Left lung (tissue), 10 donors: ENCODE measurements around the gene CYTH3. TPM values are rescaled to one million over a fixed set of nuclear protein-coding genes. Genes with fewer than 3 reads are reported as not detected.
A peak's percentile ranks its signal among the peaks of the same experiment; 100 is the strongest.

Source experiments
- ATAC-seq: fragments of 200-7000 bp; cut with Tn5 transposase; one replicate; pipeline ENCODE4 v1.9.1; 2020; ENCODE audit warnings: moderate library complexity
- DNase-seq, 4 donors: peaks; one replicate each; pipeline ENCODE4 v3.0.0-alpha.2; 2013 to 2020
- H3K27ac ChIP-seq, 2 donors: fragments of 200-600 bp; sonication (generic) in 1 of 2; one replicate each; pipeline versions ENCODE4 v1.5.0 to v1.8.0; 2020 to 2021
- H3K27me3 ChIP-seq, 2 donors: fragments of 200-600 bp; sonication (generic) in 1 of 2; one replicate each; pipeline versions ENCODE4 v1.5.0 to v1.8.0; 2020 to 2021
- H3K36me3 ChIP-seq, 2 donors: fragments of 200-600 bp; sonication (generic) in 1 of 2; one replicate each; pipeline versions ENCODE4 v1.5.0 to v1.8.0; 2020 to 2021
- H3K4me1 ChIP-seq, 2 donors: fragments of 200-600 bp; one replicate each; pipeline ENCODE4 v1.8.0; 2021
- H3K4me3 ChIP-seq, 2 donors: fragments of 200-600 bp; sonication (generic) in 1 of 2; one replicate each; pipeline versions ENCODE4 v1.5.0 to v1.8.0; 2020 to 2021; ENCODE audit warnings: mild to moderate bottlenecking in 1 of 2
- H3K9me3 ChIP-seq, 2 donors: fragments of 200-600 bp; sonication (generic) in 1 of 2; one replicate each; pipeline versions ENCODE4 v1.5.0 to v1.8.0; 2020 to 2021
- intact Hi-C, 2 donors: fragments of 100-400 bp; cut with DNase I; formaldehyde crosslinking; loops; one replicate each; pipeline versions ENCODE4 v1.11.2 to v1.14.2; 2022
- polyA plus RNA-seq, 6 donors: library from polyadenylated mRNA; unstranded; fragments of 120-200 nt; gene quantifications; one replicate each; pipeline ENCODE4 v1.2.1, GENCODE V29; 2013; ENCODE audit not compliant: insufficient read length in 6 of 6
- total RNA-seq, 2 donors: library from RNA; stranded (reverse); fragmentation: NEBNext Ultra II Directional; extraction: Animal tissue kit (Norgen Biotek cat#: 25700); gene quantifications; one replicate each; pipeline ENCODE4 v1.2.1, GENCODE V29; 2021
- TF ChIP-seq, protein P1 (sequence below), 2 donors: fragments of 200-600 bp; sonication (generic) in 1 of 2; IDR thresholded peaks; one replicate each; pipeline versions ENCODE4 v1.5.0 to v1.8.0; 2021; ENCODE audit warnings: antibody characterized with exemption in 2 of 2
- donor health status: DM: no; HTN: yes; CAD: no.
- donor health status: DM: no; HTN: no; CAD: no.

The CYTH3 gene
- total and polyA plus RNA-seq, 8 donors = 20.7 to 29.8 (median 25.8) TPM

DNA sequence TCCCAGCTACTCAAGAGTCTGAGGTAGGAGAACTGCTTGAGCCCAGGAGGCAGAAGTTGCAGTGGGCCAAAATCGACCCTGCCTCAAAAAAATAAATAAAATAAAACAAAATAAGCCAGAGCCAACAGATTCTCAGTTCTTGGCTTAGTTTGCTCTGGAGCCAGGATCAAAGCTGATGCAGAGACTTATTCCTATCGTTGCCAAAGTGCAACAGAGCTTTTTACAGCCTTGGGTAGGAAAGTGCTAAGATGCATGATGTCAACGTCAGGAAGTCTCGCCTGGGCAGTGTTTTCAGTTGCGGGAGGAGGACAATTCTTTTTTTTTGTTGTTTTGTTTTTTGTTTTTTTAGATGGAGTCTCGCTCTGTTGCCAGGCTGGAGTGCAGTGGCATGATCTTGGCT is 43.8 kb upstream of the CYTH3 start:
- H3K9me3 ChIP-seq = no peaks in the 10 kb centered on the region
- DNase-seq (no peak), ATAC-seq (no peak)
- TF ChIP-seq, protein P1, sequence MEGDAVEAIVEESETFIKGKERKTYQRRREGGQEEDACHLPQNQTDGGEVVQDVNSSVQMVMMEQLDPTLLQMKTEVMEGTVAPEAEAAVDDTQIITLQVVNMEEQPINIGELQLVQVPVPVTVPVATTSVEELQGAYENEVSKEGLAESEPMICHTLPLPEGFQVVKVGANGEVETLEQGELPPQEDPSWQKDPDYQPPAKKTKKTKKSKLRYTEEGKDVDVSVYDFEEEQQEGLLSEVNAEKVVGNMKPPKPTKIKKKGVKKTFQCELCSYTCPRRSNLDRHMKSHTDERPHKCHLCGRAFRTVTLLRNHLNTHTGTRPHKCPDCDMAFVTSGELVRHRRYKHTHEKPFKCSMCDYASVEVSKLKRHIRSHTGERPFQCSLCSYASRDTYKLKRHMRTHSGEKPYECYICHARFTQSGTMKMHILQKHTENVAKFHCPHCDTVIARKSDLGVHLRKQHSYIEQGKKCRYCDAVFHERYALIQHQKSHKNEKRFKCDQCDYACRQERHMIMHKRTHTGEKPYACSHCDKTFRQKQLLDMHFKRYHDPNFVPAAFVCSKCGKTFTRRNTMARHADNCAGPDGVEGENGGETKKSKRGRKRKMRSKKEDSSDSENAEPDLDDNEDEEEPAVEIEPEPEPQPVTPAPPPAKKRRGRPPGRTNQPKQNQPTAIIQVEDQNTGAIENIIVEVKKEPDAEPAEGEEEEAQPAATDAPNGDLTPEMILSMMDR (IDR thresholded peaks at IDR 0.05) = no peak
- no peak overlapping the region for H3K4me3 ChIP-seq
- no peaks in the 10 kb centered on the region for H3K27me3 ChIP-seq
- H3K36me3 ChIP-seq = no peaks in the 10 kb centered on the region
- H3K4me1 ChIP-seq = peaks cover 0 to 14% of the 10 kb centered on the region in 2 donors
- H3K27ac ChIP-seq = no peak overlapping the region
- intact Hi-C loops = no loop called here

DNA sequence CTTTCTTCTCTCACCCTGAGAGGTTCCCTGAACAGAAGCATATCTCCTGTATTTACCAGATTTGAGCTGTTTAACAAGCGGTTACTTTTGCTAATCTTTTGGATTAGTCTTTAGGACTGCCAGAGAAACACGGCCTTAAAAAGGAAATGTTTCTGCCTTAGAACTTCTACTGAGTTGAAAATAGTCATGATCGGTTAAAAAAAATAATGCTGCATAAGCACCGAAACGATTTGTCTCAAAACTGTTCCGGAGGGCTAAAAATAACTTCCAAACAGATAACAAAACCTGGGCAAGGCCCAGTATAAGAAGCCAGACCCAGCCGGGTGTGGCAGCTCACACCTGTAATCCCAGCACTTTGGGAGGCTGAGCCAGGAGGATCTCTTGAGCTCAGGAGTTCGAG is 43.3 kb upstream of the CYTH3 start:
- H3K4me1 ChIP-seq = peaks cover 0 to 14% of the 10 kb centered on the region in 2 donors
- ATAC-seq = no peak
- H3K4me3 ChIP-seq = no peak overlapping the region
- TF ChIP-seq, protein P1 (IDR thresholded peaks at IDR 0.05) = no peak
- intact Hi-C loops = no loop called here
- no peak for DNase-seq
- no peaks in the 10 kb centered on the region for H3K27me3 ChIP-seq
- no peaks in the 10 kb centered on the region for H3K9me3 ChIP-seq
- H3K36me3 ChIP-seq = no peaks in the 10 kb centered on the region
- H3K27ac ChIP-seq = no peak overlapping the region

DNA sequence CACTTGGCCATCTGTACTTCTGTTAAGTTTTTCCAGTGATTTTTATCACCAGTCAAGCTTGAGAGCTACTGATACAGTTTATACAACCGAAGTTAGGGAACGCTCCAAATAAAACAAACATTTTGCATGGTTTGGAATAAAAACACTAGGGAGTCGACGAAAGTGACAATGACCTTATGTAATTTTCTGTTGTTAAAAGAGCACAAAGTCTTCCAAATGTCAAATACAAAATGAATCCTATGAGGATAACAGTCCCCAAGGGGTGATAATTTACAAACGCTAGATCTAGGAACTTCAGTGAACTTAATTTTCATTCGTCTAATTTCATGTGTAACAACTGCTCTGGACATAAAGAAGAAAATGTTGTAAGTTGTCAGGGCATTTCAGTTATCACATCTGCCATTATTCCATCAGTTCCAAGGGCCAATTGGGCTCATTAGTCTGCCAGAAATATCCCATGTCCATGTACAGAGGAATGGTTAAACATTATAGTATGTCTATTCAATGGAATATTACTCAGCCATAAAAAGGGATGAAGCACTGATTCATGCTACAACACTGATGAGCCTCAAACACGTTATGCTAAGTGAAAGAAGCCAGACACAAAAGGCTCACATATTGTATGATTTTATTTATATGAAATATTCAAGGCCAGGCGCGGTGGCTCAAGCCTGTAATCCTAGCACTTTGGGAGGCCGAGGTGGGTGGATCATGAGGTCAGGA is 38.0 kb upstream of the CYTH3 start:
- H3K27ac ChIP-seq = no peak overlapping the region
- no peak overlapping the region for H3K4me3 ChIP-seq
- H3K4me1 ChIP-seq = no peaks in the 10 kb centered on the region
- intact Hi-C loops = no loop called here
- no peaks in the 10 kb centered on the region for H3K27me3 ChIP-seq
- no peaks in the 10 kb centered on the region for H3K9me3 ChIP-seq
- DNase-seq (no peak), ATAC-seq (no peak)
- TF ChIP-seq, protein P1 (IDR thresholded peaks at IDR 0.05) = no peak
- no peaks in the 10 kb centered on the region for H3K36me3 ChIP-seq

DNA sequence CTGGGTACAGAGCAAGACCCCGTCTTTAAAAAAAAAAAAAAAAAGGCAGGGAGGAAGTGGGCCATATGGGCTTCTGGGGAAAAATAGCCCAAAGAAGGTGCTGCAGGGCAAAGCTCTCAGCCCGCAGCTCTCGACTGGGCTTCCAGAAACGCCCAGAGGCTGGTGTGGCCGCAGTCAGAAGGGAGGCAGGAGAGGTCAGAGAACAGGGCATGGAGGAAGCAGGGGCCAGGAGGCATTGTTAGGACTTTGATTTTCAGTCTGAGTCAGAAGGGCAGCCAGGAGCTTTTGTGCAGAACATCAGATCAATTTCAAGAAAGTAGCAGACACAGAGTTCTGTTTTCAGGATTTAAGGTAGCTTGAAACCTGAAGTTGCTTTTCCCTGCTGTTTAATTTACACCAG is 35.3 kb upstream of the CYTH3 start:
- H3K4me3 ChIP-seq = no peak overlapping the region
- H3K36me3 ChIP-seq = no peaks in the 10 kb centered on the region
- TF ChIP-seq, protein P1 (IDR thresholded peaks at IDR 0.05) = no peak
- no peaks in the 10 kb centered on the region for H3K9me3 ChIP-seq
- no peaks in the 10 kb centered on the region for H3K4me1 ChIP-seq
- H3K27ac ChIP-seq = no peak overlapping the region
- H3K27me3 ChIP-seq = no peaks in the 10 kb centered on the region
- intact Hi-C loops = no loop called here
- DNase-seq (no peak), ATAC-seq (no peak)

DNA sequence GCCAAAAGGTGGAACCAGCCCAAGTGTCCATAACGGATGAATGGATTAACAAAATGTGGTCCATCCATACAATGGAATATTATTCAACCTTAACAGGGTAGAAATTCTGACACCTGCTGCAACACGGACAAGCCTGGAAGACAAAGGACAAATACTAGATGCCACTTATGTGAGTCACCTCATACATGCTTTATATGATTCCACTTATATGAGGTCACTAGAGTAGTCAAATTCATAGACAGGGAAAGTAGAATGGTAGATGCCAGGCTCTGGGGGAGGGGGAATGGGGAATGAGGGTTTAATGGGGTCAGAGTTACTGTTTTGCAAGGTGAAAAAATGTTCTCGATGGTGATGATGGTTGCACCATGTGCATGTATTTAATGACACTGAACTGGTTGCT is 34.0 kb upstream of the CYTH3 start:
- TF ChIP-seq, protein P1 (IDR thresholded peaks at IDR 0.05) = no peak
- H3K9me3 ChIP-seq = no peaks in the 10 kb centered on the region
- H3K27ac ChIP-seq = no peak overlapping the region
- no peaks in the 10 kb centered on the region for H3K27me3 ChIP-seq
- ATAC-seq (peak; percentile 57), DNase-seq (no peak)
- H3K4me3 ChIP-seq = no peak overlapping the region
- no peaks in the 10 kb centered on the region for H3K36me3 ChIP-seq
- H3K4me1 ChIP-seq = no peaks in the 10 kb centered on the region
- intact Hi-C loops = no loop called here
